ENCODE results near the gene NID2. TPM values are rescaled to one million over a fixed set of nuclear protein-coding genes. Genes with fewer than 3 reads are reported as not detected.

The NID2 gene
- total and polyA plus RNA-seq, 3 donors from 2014 or later = 5.3 to 10.6 (median 8.1) TPM

DNA sequence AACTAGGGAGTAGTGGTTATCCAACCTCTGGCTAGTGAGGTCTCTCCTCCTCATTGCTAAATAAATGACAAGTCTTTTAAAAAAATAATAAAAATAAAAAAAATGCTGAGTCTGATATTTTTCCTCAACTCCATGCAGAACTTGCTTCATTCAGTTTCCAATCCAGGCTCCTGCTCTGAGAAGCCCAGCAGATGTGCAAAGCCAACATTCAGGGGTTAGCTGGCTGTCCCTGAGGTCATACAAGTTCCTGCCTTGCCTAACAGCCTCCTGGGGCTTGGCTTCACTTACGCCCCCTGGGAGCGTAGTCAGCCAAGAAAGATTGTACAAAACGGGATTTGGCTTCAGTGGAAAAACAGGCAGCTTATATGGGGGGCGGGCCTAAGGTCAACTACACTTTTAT is 56.2 kb downstream of the NID2 start:
- intact Hi-C loops (cut with DNase I; ENCODE audit: low total_unique reads) = no loop called here
- Histone ChIP-seq H3K27ac (peak overlapping the region in 1 of 2 donors; percentile 18), H3K9me3 (no peaks in the 10 kb centered on the region), H3K27me3 (no peaks in the 10 kb centered on the region), H3K4me1 (peaks cover 23% of the 10 kb centered on the region), H3K4me3 (no peak overlapping the region), H3K36me3 (ENCODE audit: low read depth, missing control alignments) (no peaks in the 10 kb centered on the region)
- TF ChIP-seq POLR2A (IDR thresholded peaks at IDR 0.05) = no peak
- TF ChIP-seq CTCF (IDR thresholded peaks at IDR 0.05) = no peak
- WGBS, 2 donors = 34 to 40% methylated on average over 4 of the region's 4 CpGs
- no peak for DNase-seq

DNA sequence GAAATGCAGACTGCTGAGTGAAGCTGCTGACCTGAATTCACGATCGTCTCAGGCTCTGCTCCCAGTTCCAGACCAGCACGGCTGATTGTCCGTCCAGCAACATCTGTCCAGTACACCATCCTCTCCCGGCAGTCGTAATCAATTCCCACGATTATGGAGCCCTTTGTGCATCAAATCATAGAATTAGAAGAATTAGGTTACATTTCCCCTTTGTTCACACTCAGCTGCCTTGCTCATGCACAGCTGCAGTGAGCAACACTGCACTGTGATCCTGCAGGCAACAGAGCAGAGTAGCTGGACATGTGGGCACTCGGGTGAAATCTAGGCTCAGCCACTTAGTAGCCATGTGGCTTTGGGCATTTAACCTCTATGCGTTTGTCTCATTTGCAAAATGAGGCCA is 57.3 kb downstream of the NID2 start:
- peaks cover 23% of the 10 kb centered on the region for H3K4me1 ChIP-seq
- intact Hi-C loops (cut with DNase I; ENCODE audit: low total_unique reads) = no loop called here

GRCh38 chr14:52010173-52010693 is 58.6 kb downstream of the NID2 start:
- DNase-seq = no peak
- TF ChIP-seq CTCF (IDR thresholded peaks at IDR 0.05) = no peak
- TF ChIP-seq POLR2A (IDR thresholded peaks at IDR 0.05) = no peak
- intact Hi-C loops (cut with DNase I; ENCODE audit: low total_unique reads) = no loop called here

More for the DNA sequence above, 57.3 kb downstream of the NID2 start:
- Histone ChIP-seq H3K27me3 (no peaks in the 10 kb centered on the region), H3K4me3 (no peak overlapping the region), H3K36me3 (ENCODE audit: low read depth, missing control alignments) (no peaks in the 10 kb centered on the region), H3K9me3 (no peaks in the 10 kb centered on the region), H3K27ac (no peak overlapping the region)
- WGBS, 2 donors = 92% methylated on average over 9 of the region's 9 CpGs
- TF ChIP-seq CTCF (IDR thresholded peaks at IDR 0.05) (no peak), POLR2A (IDR thresholded peaks at IDR 0.05) (no peak)
- no peak for DNase-seq

GRCh38 chr14:52008136-52008535 is 60.7 kb downstream of the NID2 start:
- no peak for TF ChIP-seq CTCF (IDR thresholded peaks at IDR 0.05)
- TF ChIP-seq POLR2A (IDR thresholded peaks at IDR 0.05) = no peak
- Histone ChIP-seq H3K4me3 (no peak overlapping the region), H3K36me3 (ENCODE audit: low read depth, missing control alignments) (no peaks in the 10 kb centered on the region), H3K9me3 (no peaks in the 10 kb centered on the region), H3K4me1 (peaks cover 17% of the 10 kb centered on the region), H3K27ac (no peak overlapping the region), H3K27me3 (no peaks in the 10 kb centered on the region)
- 96 to 98% methylated on average over 4 of the region's 4 CpGs for WGBS, 2 donors
- intact Hi-C loops (cut with DNase I; ENCODE audit: low total_unique reads) = no loop called here
- DNase-seq = no peak

More at GRCh38 chr14:52010173-52010693, 58.6 kb downstream of the NID2 start:
- H3K4me1 ChIP-seq = peaks cover 23% of the 10 kb centered on the region
- H3K27ac ChIP-seq = no peak overlapping the region
- no peaks in the 10 kb centered on the region for H3K36me3 ChIP-seq (ENCODE audit: low read depth, missing control alignments)
- H3K27me3 ChIP-seq = no peaks in the 10 kb centered on the region
- 79 to 82% methylated on average over 3 of the region's 3 CpGs for WGBS, 2 donors
- H3K9me3 ChIP-seq = no peaks in the 10 kb centered on the region
- no peak overlapping the region for H3K4me3 ChIP-seq

- H3K9me3 ChIP-seq = no peaks in the 10 kb centered on the region
- intact Hi-C loops (cut with DNase I; ENCODE audit: low total_unique reads) = no loop called here
- DNase-seq = no peak
- no peak overlapping the region for H3K27ac ChIP-seq
- TF ChIP-seq CTCF (IDR thresholded peaks at IDR 0.05) (no peak), POLR2A (IDR thresholded peaks at IDR 0.05) (no peak)
- H3K4me3 ChIP-seq = no peak overlapping the region
- no peaks in the 10 kb centered on the region for H3K27me3 ChIP-seq
- no peaks in the 10 kb centered on the region for H3K36me3 ChIP-seq (ENCODE audit: low read depth, missing control alignments)
- WGBS, 2 donors = 80 to 87% methylated on average over 1 of the region's 1 CpG
- H3K4me1 ChIP-seq = peaks cover 17% of the 10 kb centered on the region
Observed at GRCh38 chr14:52007637-52008036, 61.2 kb downstream of the NID2 start.

Measured in testis (tissue), 3 donors.